K562 (cell line): ENCODE measurements around the gene TAF7L. TPM values are rescaled to one million over a fixed set of nuclear protein-coding genes. Genes with fewer than 3 reads are reported as not detected.

Experiments
- ATAC-seq: fragments of 200-7000 bp; cut with Tn5 transposase; 3 replicates; pipeline ENCODE4 v1.9.1; 2020; ENCODE audit warnings: moderate library complexity
- BruUV-seq: library from RNA; stranded (reverse); fragments of 400-500 nt; replicated peaks from 2 replicates; lab custom pipeline; 2021; lab: Mats Ljungman, UMichigan
- CTCF ChIA-PET: fragments of 300-600 bp; formaldehyde crosslinking; extraction: SDS; loops from one replicate; lab custom pipeline; 2021; ENCODE audit warnings: low intra/inter-chr PET ratio; lab: Yijun Ruan, JAX
- POLR2A ChIA-PET: fragments of 300-600, 350-650 bp; sonication (Branson Sonifier 250); formaldehyde crosslinking; extraction: SDS; loops from one replicate; lab custom pipeline; 2021; ENCODE audit warnings: antibody characterized with exemption, inconsistent platforms; lab: Yijun Ruan, JAX
- DNase-seq, 4 experiments: peaks; one replicate each; pipeline versions ENCODE4 v3.0.0 to v3.0.0-alpha.2; 2011 to 2018; ENCODE audit warnings: low spot score in 3 of 4, mixed read lengths in 3 of 4; ENCODE audit errors: extremely low read depth in 1 of 4
- FAIRE-seq: peaks from 2 replicates; lab custom pipeline; 2011; peaks lifted over from hg19 to GRCh38; lab: Jason Lieb, UNC
- H2AFZ ChIP-seq: 2 replicates; pipeline ENCODE4 v1.6.0; 2011; ENCODE audit warnings: low read depth, low read length, control low read depth, inconsistent platforms
- H3K27ac ChIP-seq: fragments of 200-600 bp; 3 replicates; pipeline ENCODE4 v1.8.0; 2011; ENCODE audit warnings: low read depth, mild to moderate bottlenecking, control low read depth, inconsistent platforms, low read length, moderate library complexity, mixed read lengths; ENCODE audit errors: extremely low read depth
- H3K27me3 ChIP-seq, 2 experiments: fragments of 300-600 bp in 1 of 2; 2 replicates in 1 of 2; 3 replicates in 1 of 2; pipeline versions ENCODE4 v1.6.0 to v1.8.0; 2011; ENCODE audit warnings: inconsistent platforms in 2 of 2, low read length in 2 of 2, mild to moderate bottlenecking in 1 of 2, mixed read lengths in 1 of 2, moderate library complexity in 1 of 2; ENCODE audit not compliant: control insufficient read depth in 2 of 2, insufficient read depth in 2 of 2
- H3K36me3 ChIP-seq: fragments of 300-600 bp; 3 replicates; pipeline ENCODE4 v1.8.0; 2011; ENCODE audit warnings: mild to moderate bottlenecking, low read length, inconsistent platforms; ENCODE audit not compliant: control insufficient read depth, insufficient read depth
- H3K4me1 ChIP-seq, 2 experiments: fragments of 200-600 bp in 1 of 2; replicated peaks in 1 of 2; 2 replicates in 1 of 2; 3 replicates in 1 of 2; pipeline versions ENCODE4 v1.5.1 to v1.8.0; 2011; ENCODE audit warnings: inconsistent platforms in 2 of 2, low read length in 2 of 2, mild to moderate bottlenecking in 1 of 2, mixed read lengths in 1 of 2, moderate library complexity in 1 of 2; ENCODE audit not compliant: control insufficient read depth in 2 of 2, insufficient read depth in 2 of 2
- H3K4me2 ChIP-seq: 2 replicates; pipeline ENCODE4 v1.6.1; 2011; ENCODE audit warnings: low read length, control low read depth, inconsistent platforms, mixed read lengths; ENCODE audit not compliant: insufficient read depth
- H3K4me3 ChIP-seq: fragments of 200-600 bp; sonication (generic), shearing (Covaris generic); 2 replicates; pipeline ENCODE4 v1.5.1; 2016; ENCODE audit warnings: control low read depth, inconsistent platforms
- H3K79me2 ChIP-seq: fragments of 200-600 bp; 3 replicates; pipeline ENCODE4 v1.8.0; 2011; ENCODE audit warnings: low read length, inconsistent platforms; ENCODE audit not compliant: control insufficient read depth, insufficient read depth
- H3K9ac ChIP-seq, 2 experiments: 2 replicates each; pipeline versions ENCODE4 v1.6.0 to v1.6.1; 2011; ENCODE audit warnings: low read depth in 2 of 2, low read length in 2 of 2, control low read depth in 1 of 2, inconsistent platforms in 1 of 2, mild to moderate bottlenecking in 1 of 2, mixed read lengths in 1 of 2; ENCODE audit not compliant: insufficient read depth in 1 of 2
- H3K9me1 ChIP-seq: one replicate; pipeline ENCODE4 v1.6.0; 2011; ENCODE audit warnings: inconsistent platforms, mild to moderate bottlenecking, low read length, moderate library complexity; ENCODE audit not compliant: control insufficient read depth, insufficient read depth
- H3K9me3 ChIP-seq: replicated peaks from 2 replicates; pipeline ENCODE4 v1.5.1; 2011; ENCODE audit warnings: low read depth, low read length, inconsistent platforms; ENCODE audit not compliant: control insufficient read depth, insufficient read depth
- H4K20me1 ChIP-seq: replicated peaks from 2 replicates; pipeline ENCODE4 v1.6.1; 2011; ENCODE audit warnings: low read length, inconsistent platforms, mixed read lengths; ENCODE audit not compliant: control insufficient read depth, insufficient read depth
- CREB1 ChIP-seq, 2 experiments: sonication (generic) in 1 of 2; formaldehyde crosslinking in 1 of 2; IDR thresholded peaks; 2 replicates each; pipeline versions ENCODE4 v1.6.1 to v1.8.0; 2012 to 2022; ENCODE audit warnings: inconsistent platforms in 1 of 2, mild to moderate bottlenecking in 1 of 2, missing genetic modification reagents in 1 of 2, moderate library complexity in 1 of 2
- CSDE1 ChIP-seq, 2 experiments: fragments of 450-650 bp; IDR thresholded peaks; 2 replicates each; pipeline ENCODE4 v1.6.1; 2016; ENCODE audit warnings: mild to moderate bottlenecking in 1 of 2
- IFI16 ChIP-seq: fragments of 250-450 bp; sonication (Bioruptor Pico); IDR thresholded peaks from 2 replicates; pipeline ENCODE4 v2.1.2; 2022; ENCODE audit warnings: mild to moderate bottlenecking, inconsistent platforms
- JUND ChIP-seq, 2 experiments: IDR thresholded peaks; 2 replicates in 1 of 2; 3 replicates in 1 of 2; pipeline ENCODE4 v1.6.1; 2011; ENCODE audit warnings: borderline replicate concordance in 2 of 2, low read depth in 2 of 2, low read length in 2 of 2, improper control_type of control experiment in 1 of 2, missing biosample characterization in 1 of 2, missing genetic modification characterization in 1 of 2, missing genetic modification reagents in 1 of 2
- RFX7 ChIP-seq: fragments of 250-450 bp; sonication (Bioruptor Pico); IDR thresholded peaks from 2 replicates; pipeline ENCODE4 v1.5.1; 2021; ENCODE audit warnings: mild to moderate bottlenecking
- SETDB1 ChIP-seq: IDR thresholded peaks from one replicate; pipeline ENCODE4 v1.6.1; 2012; ENCODE audit warnings: low read length, control low read depth, inconsistent platforms
- SRF ChIP-seq, 2 experiments: fragments of 250-450, 450-650 bp in 1 of 2; sonication (Bioruptor Pico) in 1 of 2; sonication (generic) in 1 of 2; formaldehyde crosslinking; IDR thresholded peaks; 2 replicates each; pipeline versions ENCODE4 v1.5.0 to v1.5.1; 2020 to 2022; ENCODE audit warnings: mild to moderate bottlenecking in 1 of 2, missing genetic modification reagents in 1 of 2
- ZNF347 ChIP-seq: fragments of 450-650 bp; formaldehyde crosslinking; IDR thresholded peaks from 2 replicates; pipeline ENCODE4 v1.4.0; 2020; ENCODE audit warnings: low read depth, mild to moderate bottlenecking, moderate library complexity
- ZNF830 ChIP-seq: fragments of 250-450 bp; sonication (Bioruptor Pico); IDR thresholded peaks from 2 replicates; pipeline ENCODE4 v1.5.0; 2021; ENCODE audit warnings: mild to moderate bottlenecking
- WGBS: fragments of 100-300 bp; shearing (Covaris generic); methylation state at CpG from one replicate; pipeline ENCODE4 v1.1.6; 2016; ENCODE audit warnings: low coverage, mixed read lengths; ENCODE audit not compliant: insufficient coverage; ENCODE audit errors: missing lambda C conversion rate; 5-methylcytosine and 5-hydroxymethylcytosine counted together
- in situ Hi-C: fragments of 300-500 bp; cut with MboI; formaldehyde crosslinking; loops from 4 replicates; pipeline ENCODE4 v1.15.0; 2018; ENCODE audit warnings: inconsistent platforms, mixed read lengths
- intact Hi-C: fragments of 100-400 bp; cut with micrococcal nuclease; formaldehyde crosslinking; loops from 2 replicates; pipeline ENCODE4 v1.14.2; 2022
- polyA plus RNA-seq, 8 experiments: library from polyadenylated mRNA; depleted of rRNA in 4 of 8; stranded (reverse) in 5 of 8; unstranded in 3 of 8; fragments of >200 nt; fragmentation: Nextera tagmentation in 2 of 8; fragmentation: Illumina TruSeq in 1 of 8; extraction: Ambion mirVana in 2 of 8; extraction: Trizol in 1 of 8; gene quantifications; 2 replicates each; pipeline versions ENCODE4 v1.2.1 to v1.2.3, GENCODE V29; 2011 to 2014; ENCODE audit warnings: inconsistent platforms in 1 of 8, missing spikeins in 1 of 8
- total RNA-seq, 7 experiments: library from RNA; depleted of rRNA in 6 of 7; stranded (reverse); fragments of >200 nt in 6 of 7; fragmentation: Illumina TruSeq in 2 of 7; extraction: Trizol in 2 of 7; gene quantifications; 2 replicates each; pipeline versions ENCODE4 v1.2.1 to v1.2.3, GENCODE V29; 2011 to 2021; ENCODE audit warnings: low replicate concordance in 1 of 7
- TF ChIP-seq, protein P1 (sequence below): sonication (generic); formaldehyde crosslinking; IDR thresholded peaks from 2 replicates; pipeline ENCODE4 v1.8.0; 2022; ENCODE audit warnings: mild to moderate bottlenecking, low read depth, missing genetic modification reagents
- TF ChIP-seq, protein P2 (sequence below): fragments of 450-650 bp; formaldehyde crosslinking; IDR thresholded peaks from 2 replicates; pipeline ENCODE4 v1.4.0; 2020; ENCODE audit warnings: mild to moderate bottlenecking, mixed read lengths

TAF7L gene
- total and polyA plus RNA-seq, 9 of the 15 experiments (the other 6 are each of a cell fraction or from before 2014, with no cell fraction given), result 0.07 TPM; not detected in 6

DNA sequence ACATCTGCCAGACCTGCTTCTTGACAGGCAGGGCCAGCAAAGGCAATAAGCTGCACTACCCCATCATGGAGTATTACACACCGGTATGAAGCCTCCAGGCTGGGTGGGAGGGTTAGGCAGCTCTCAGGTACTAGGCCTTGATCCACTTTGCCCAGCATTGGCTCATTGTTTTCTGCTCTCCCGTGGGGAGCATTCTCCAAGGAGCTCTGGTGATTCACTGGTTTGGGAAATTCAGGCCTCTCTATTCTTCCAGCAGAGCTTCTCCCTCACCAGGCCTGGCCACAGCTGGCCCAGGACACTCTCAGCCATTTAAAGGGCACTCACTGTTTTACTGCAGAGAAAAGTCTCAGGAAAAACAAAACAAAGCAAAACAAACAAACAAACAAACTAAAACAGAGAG, 38.5 kb downstream of the TAF7L start:
- Histone ChIP-seq H3K27ac (no peak overlapping the region), H3K4me3 (no peak overlapping the region), H4K20me1 (0 out of 2 replicates have a peak, but pooled peaks cover 3% of the 10 kb centered on the region), H3K4me1 (no peaks in the 10 kb centered on the region), H3K4me2 (no peak overlapping the region)
- no peak for TF ChIP-seq JUND (IDR thresholded peaks at IDR 0.05; ENCODE audit: borderline replicate concordance, low read depth, low read length)
- no peak for TF ChIP-seq JUND (tag; IDR thresholded peaks at IDR 0.05; ENCODE audit: borderline replicate concordance, low read depth, low read length)
- no peak for TF ChIP-seq IFI16 (CRISPR knock-in tag)
- TF ChIP-seq SETDB1, result no peak
- no peak for TF ChIP-seq ZNF347 (CRISPR knock-in tag)
- TF ChIP-seq, all 486 proteins: peak for 0
- no peak for FAIRE-seq
- ATAC-seq, result no peak
- DNase-seq, result no peak
- H3K79me2 ChIP-seq, result no peaks in the 10 kb centered on the region
- BruUV-seq, result no TSS peak
- H3K9me1 ChIP-seq, result no peaks in the 10 kb centered on the region
- ChIA-PET CTCF (no interaction called here), POLR2A (no interaction called here)
- no peak overlapping the region for H2AFZ ChIP-seq
- no peaks in the 10 kb centered on the region for H3K36me3 ChIP-seq
- H3K9me3 ChIP-seq, result no peaks in the 10 kb centered on the region
- no peak overlapping the region for H3K9ac ChIP-seq
- 0% methylated on average over 2 of the region's 2 CpGs for WGBS
- H3K27me3 ChIP-seq, result peaks cover 0 to 18% of the 10 kb centered on the region in 2 experiments; a peak in 3 of 5 replicates
- in situ Hi-C loops, result loop anchor here (25.0 kb wide), 1 partner anchor 535 kb away; no protein-coding TSS in a partner anchor
- intact Hi-C loops, result no loop called here

DNA sequence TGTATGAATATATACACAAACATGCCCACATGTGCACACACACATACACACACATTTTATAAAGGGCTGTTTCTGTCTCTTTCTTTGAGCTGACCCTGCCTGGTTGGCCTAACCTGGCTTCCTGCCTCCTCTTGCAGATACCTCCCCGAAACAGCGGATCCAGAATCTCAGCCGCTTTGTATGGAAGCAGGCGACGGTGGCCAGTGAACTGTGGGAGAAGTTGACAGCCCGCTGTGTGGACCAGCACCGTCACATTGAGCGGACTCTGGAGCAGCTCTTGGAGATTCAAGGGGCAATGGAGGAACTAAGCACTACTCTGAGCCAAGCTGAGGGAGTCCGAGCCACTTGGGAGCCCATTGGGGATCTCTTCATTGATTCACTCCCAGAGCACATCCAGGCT, 49.6 kb downstream of the TAF7L start:
- H3K27me3 ChIP-seq, result peaks cover 0 to 6% of the 10 kb centered on the region in 2 experiments; a peak in 1 of 5 replicates
- no peaks in the 10 kb centered on the region for H3K9me3 ChIP-seq
- TF ChIP-seq CREB1 (IDR thresholded peaks at IDR 0.05) (no peak), CREB1 (CRISPR knock-in tag; IDR thresholded peaks at IDR 0.05) (no peak), CSDE1 (IDR thresholded peaks at IDR 0.05) (no peak), SRF (CRISPR knock-in tag; IDR thresholded peaks at IDR 0.05) (no peak), ZNF830 (CRISPR knock-in tag) (no peak), RFX7 (CRISPR knock-in tag) (no peak)
- TF ChIP-seq, protein P1, sequence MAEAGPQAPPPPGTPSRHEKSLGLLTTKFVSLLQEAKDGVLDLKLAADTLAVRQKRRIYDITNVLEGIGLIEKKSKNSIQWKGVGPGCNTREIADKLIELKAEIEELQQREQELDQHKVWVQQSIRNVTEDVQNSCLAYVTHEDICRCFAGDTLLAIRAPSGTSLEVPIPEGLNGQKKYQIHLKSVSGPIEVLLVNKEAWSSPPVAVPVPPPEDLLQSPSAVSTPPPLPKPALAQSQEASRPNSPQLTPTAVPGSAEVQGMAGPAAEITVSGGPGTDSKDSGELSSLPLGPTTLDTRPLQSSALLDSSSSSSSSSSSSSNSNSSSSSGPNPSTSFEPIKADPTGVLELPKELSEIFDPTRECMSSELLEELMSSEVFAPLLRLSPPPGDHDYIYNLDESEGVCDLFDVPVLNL (CRISPR knock-in tag), result no peak
- TF ChIP-seq, protein P2, sequence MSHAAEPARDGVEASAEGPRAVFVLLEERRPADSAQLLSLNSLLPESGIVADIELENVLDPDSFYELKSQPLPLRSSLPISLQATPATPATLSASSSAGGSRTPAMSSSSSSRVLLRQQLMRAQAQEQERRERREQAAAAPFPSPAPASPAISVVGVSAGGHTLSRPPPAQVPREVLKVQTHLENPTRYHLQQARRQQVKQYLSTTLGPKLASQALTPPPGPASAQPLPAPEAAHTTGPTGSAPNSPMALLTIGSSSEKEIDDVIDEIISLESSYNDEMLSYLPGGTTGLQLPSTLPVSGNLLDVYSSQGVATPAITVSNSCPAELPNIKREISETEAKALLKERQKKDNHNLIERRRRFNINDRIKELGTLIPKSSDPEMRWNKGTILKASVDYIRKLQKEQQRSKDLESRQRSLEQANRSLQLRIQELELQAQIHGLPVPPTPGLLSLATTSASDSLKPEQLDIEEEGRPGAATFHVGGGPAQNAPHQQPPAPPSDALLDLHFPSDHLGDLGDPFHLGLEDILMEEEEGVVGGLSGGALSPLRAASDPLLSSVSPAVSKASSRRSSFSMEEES, result no peak
- TF ChIP-seq, all 486 proteins: peak for 0
- no peak overlapping the region for H3K9ac ChIP-seq
- H3K27ac ChIP-seq, result no peak overlapping the region
- no peak for FAIRE-seq
- no peak overlapping the region for H2AFZ ChIP-seq
- no peak for DNase-seq
- in situ Hi-C loops (no loop called here), intact Hi-C loops (no loop called here)
- no peaks in the 10 kb centered on the region for H3K4me1 ChIP-seq
- no peaks in the 10 kb centered on the region for H4K20me1 ChIP-seq
- no peaks in the 10 kb centered on the region for H3K36me3 ChIP-seq
- no peaks in the 10 kb centered on the region for H3K9me1 ChIP-seq
- no peaks in the 10 kb centered on the region for H3K79me2 ChIP-seq
- BruUV-seq, result no TSS peak
- ChIA-PET POLR2A (no interaction called here), CTCF (no interaction called here)
- no peak overlapping the region for H3K4me2 ChIP-seq
- WGBS, result 9% methylated on average over 8 of the region's 9 CpGs
- H3K4me3 ChIP-seq, result no peak overlapping the region
- no peak for ATAC-seq
